H1 (cell line): ENCODE results near the gene KCNJ12. TPM values are rescaled to one million over a fixed set of nuclear protein-coding genes. Genes with fewer than 3 reads are reported as not detected.

Experiments used
- CHD7 ChIP-seq: fragments of 300-600 bp; sonication (generic); IDR thresholded peaks from 2 replicates; pipeline ENCODE4 v1.7.1; 2012; ENCODE audit warnings: low read length, moderate library complexity, mild to moderate bottlenecking, inconsistent platforms; ENCODE audit not compliant: insufficient replicate concordance
- CTCF ChIP-seq, 3 experiments: IDR thresholded peaks; 1 replicate in 2 of 3; 2 replicates in 1 of 3; pipeline versions ENCODE4 v1.5.1 to v1.6.1; 2011; ENCODE audit warnings: low read length in 3 of 3, mild to moderate bottlenecking in 3 of 3, inconsistent platforms in 2 of 3, low read depth in 1 of 3, moderate library complexity in 1 of 3; ENCODE audit not compliant: insufficient read depth in 1 of 3; ENCODE audit errors: control extremely low read depth in 1 of 3
- POLR2A ChIP-seq, 2 experiments: IDR thresholded peaks; 1 replicate in 1 of 2; 2 replicates in 1 of 2; pipeline ENCODE4 v1.6.1; 2011; ENCODE audit warnings: low read depth in 2 of 2, low read length in 2 of 2, mild to moderate bottlenecking in 2 of 2; ENCODE audit errors: control extremely low read depth in 1 of 2
- polyA plus RNA-seq, 7 experiments: library from polyadenylated mRNA; depleted of rRNA in 3 of 7; stranded (reverse) in 5 of 7; unstranded in 2 of 7; fragments of >200 nt in 5 of 7; fragments of 200-250 nt in 2 of 7; gene quantifications; 1 replicate in 5 of 7; 2 replicates in 1 of 7; 4 replicates in 1 of 7; pipeline versions ENCODE4 v1.2.1 to v1.2.3, GENCODE V29; 2011 to 2013; ENCODE audit warnings: missing spikeins in 2 of 7, mixed read lengths in 2 of 7
- total RNA-seq: library from RNA; stranded (reverse); fragmentation: NEBNext Ultra II Directional; extraction: Animal tissue kit (Norgen Biotek cat#: 25700); gene quantifications from 2 replicates; pipeline ENCODE4 v1.2.1, GENCODE V29; 2021

The KCNJ12 gene
- total and polyA plus RNA-seq, 2 of the 8 experiments (the other 6 are each of a cell fraction or from before 2014, with no cell fraction given), result 1.2 to 1.5 TPM

- TF ChIP-seq CTCF (IDR thresholded peaks at IDR 0.05; ENCODE audit: control extremely low read depth in 1 of 3, insufficient read depth in 1 of 3, low read depth in 1 of 3, low read length in 3 of 3) (no peak), CHD7 (no peak), POLR2A (IDR thresholded peaks at IDR 0.05; ENCODE audit: control extremely low read depth in 1 of 2, low read depth in 2 of 2, low read length in 2 of 2) (no peak)
Measured at GRCh38 chr17:21353326-21354010, 22.7 kb upstream of the KCNJ12 start (continued).
